ENCODE measurements around the gene POR.
"Not testable (repeated sequence)": the region's sequence is repeated elsewhere in the genome, so short reads cannot be mapped to it uniquely, and the experiment has no call there.

Gene POR

GRCh38 chr7:75878312-75878768, 36.6 kb upstream of the POR start:
- peak overlapping the region; percentile 51 for H3K4me3 ChIP-seq (ENCODE audit: low read depth, low read length)
- ChIA-PET CTCF (interaction anchor here (1.1 to 1.3 kb wide), 3 partner anchors 11 to 159 kb away, joined by 3 to 5 read pairs (median 4); no protein-coding TSS in a partner anchor), POLR2A (no interaction called here)
- TF ChIP-seq CTCF (IDR thresholded peaks at IDR 0.05; ENCODE audit: insufficient read depth, low read length, missing control alignments) = no peak
- no peak for DNase-seq (ENCODE audit: low read depth, low spot score)

- ChIA-PET CTCF (interaction anchor here (1.1 to 1.3 kb wide), 3 partner anchors 12 to 159 kb away, joined by 3 to 5 read pairs (median 4); no protein-coding TSS in a partner anchor), POLR2A (no interaction called here)
- TF ChIP-seq CTCF (IDR thresholded peaks at IDR 0.05; ENCODE audit: insufficient read depth, low read length, missing control alignments) = peak; percentile 41
- no peak for DNase-seq (ENCODE audit: low read depth, low spot score)
- peak within 1 kb of the TSS; percentile 94 for H3K4me3 ChIP-seq (ENCODE audit: low read depth, low read length)
Measured at GRCh38 chr7:75878769-75879611, 36.0 kb upstream of the POR start, which contains the start of gene RHBDD2. RHBDD2 (plus strand) TSS chr7:75879034; CDS start chr7:75879083, 49 bp downstream.

- no peak for TF ChIP-seq CTCF (IDR thresholded peaks at IDR 0.05; ENCODE audit: insufficient read depth, low read length, missing control alignments)
- H3K4me3 ChIP-seq (ENCODE audit: low read depth, low read length) = peak overlapping the region; percentile 94
- ChIA-PET POLR2A (no interaction called here), CTCF (no interaction called here)
- DNase-seq (ENCODE audit: low read depth, low spot score) = no peak
Measured at GRCh38 chr7:75879771-75880184, 35.2 kb upstream of the POR start.

- ChIA-PET POLR2A (no interaction called here), CTCF (no interaction called here)
- no peak for TF ChIP-seq CTCF (IDR thresholded peaks at IDR 0.05; ENCODE audit: insufficient read depth, low read length, missing control alignments)
- H3K4me3 ChIP-seq (ENCODE audit: low read depth, low read length) = peak overlapping the region; percentile 94
- no peak for DNase-seq (ENCODE audit: low read depth, low spot score)
Measured at GRCh38 chr7:75880242-75880641, 34.7 kb upstream of the POR start.

GRCh38 chr7:75881436-75882095, 33.4 kb upstream of the POR start:
- DNase-seq (ENCODE audit: low read depth, low spot score) = no peak
- no peak for TF ChIP-seq CTCF (IDR thresholded peaks at IDR 0.05; ENCODE audit: insufficient read depth, low read length, missing control alignments)
- CTCF ChIA-PET = no interaction called here
- no peak overlapping the region for H3K4me3 ChIP-seq (ENCODE audit: low read depth, low read length)
- POLR2A ChIA-PET = no interaction called here

GRCh38 chr7:75883265-75883824, 31.6 kb upstream of the POR start:
- CTCF ChIA-PET = interaction anchor here (2.1 kb wide), 1 partner anchor 17 kb away, joined by 8 read pairs; no protein-coding TSS in a partner anchor
- DNase-seq (ENCODE audit: low read depth, low spot score); H3K4me3 ChIP-seq (ENCODE audit: low read depth, low read length); POLR2A ChIA-PET: not testable (repeated sequence)

Measured in AG04449 (cell line).